Raji (cell line): Measurements from ENCODE around the gene SLC24A4.

Experiments used
- POLR2A ChIP-seq: IDR thresholded peaks from 2 replicates; pipeline ENCODE4 v1.6.1; 2011; ENCODE audit warnings: low read depth, low read length, control low read depth; ENCODE audit not compliant: insufficient read depth

The SLC24A4 gene

DNA sequence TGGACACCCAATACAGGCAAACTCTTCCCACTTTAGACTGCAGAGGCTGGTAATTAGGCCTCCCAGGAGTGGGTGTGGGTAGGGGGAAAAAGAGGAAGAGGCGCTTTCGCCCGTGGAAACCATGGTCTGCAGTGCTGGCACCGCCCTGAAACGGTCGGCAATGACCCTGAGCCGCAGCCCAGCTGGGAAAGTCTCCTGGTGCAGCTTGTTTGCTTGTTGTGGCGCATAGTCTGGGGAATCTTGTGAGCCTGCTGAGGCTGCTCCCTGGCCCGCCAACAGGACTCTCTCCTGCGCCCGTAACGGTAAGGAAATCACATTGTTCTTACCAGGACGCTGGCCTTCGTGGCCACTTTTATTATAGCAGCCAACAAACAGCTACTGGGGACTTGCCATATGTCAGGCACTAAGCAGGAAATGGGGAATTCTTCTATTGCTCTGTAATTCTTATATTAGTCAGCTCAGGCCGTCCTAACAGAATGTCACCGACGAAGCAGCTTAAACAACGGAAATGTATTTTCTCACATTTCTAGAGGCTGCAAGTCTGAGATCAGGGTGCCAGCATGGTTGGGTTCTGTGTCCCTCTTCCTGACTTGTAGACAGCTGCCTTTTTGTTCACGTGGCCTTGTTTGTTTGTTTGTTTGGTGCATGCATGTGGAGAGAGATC is 138.1 kb downstream of the SLC24A4 start:
- no peak for TF ChIP-seq POLR2A

DNA sequence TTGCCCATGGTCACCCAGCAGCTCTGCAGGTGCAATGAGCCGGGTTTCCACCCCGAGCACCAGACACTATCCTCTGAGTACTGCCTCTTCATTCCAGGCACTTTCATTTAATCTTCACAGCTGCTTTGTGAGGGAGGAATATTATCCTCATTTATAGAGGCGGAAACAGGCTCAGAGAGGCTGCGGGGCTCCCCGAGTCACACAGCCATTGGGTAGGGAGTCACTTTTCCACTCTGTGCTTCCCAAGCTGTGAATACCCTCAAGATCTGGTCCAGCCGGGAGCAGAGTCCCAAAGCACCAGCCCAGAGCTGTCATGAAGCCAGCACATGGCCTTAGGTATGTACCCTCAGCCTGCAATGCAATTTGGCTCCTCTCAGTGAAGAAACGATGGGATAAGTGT is 138.9 kb downstream of the SLC24A4 start:
- no peak for TF ChIP-seq POLR2A

DNA sequence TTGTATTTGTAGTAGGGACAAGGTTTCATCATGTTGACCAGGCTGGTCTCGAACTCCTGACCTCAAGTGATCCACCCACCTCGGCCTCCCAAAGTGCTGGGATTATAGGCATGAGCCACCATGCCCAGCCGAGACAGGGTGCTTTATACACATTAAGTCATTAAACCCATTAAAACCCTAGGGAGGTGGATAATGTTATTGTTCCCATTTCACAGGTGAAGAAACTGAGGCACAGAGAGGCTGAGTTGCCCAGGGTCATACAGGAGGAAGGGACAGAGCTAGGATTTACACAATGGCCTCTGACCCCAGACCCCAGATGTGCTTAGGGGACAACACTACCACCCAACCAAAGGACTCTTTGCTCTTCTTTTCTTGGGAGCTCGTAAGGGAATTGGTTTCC is 139.6 kb downstream of the SLC24A4 start:
- no peak for TF ChIP-seq POLR2A

DNA sequence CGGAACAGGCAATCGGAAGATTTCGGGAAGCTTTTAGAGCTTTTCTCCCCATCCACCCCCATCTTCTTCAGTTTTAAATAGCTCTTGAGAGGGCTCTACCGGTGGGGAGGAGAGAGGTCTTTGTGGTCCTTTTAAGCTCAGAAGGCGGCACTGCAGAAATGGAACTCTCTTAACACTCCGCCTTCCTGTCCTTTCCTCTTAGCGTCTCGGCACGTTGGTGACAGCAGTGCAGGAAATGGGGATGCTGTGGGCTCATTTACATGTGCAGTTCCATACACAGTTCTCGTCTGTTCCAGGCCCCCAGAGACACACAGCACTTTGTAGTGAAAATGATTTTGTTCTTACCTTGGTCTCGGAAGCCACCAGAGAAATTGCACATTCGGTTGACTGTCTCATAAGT is 140.2 kb downstream of the SLC24A4 start:
- TF ChIP-seq POLR2A = no peak

DNA sequence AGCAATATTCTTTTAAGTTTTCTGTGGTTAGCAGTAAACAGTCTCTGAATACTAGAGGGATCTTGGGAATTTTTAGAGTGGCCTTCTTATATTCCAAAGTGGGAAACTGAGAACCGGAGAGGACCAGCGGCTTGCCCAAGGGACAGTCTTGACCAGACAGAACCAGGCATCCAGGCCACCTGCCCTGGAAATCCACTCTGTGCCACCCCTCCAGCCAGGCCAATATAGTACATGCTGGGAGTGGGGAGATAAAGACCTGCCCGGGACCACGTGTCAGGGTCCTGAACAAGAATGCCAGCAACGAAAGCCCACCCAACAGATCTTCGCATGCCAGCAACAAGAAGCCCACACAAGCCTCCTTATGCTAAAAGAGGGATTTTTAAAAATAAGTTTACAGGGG is 141.2 kb downstream of the SLC24A4 start:
- TF ChIP-seq POLR2A = no peak

DNA sequence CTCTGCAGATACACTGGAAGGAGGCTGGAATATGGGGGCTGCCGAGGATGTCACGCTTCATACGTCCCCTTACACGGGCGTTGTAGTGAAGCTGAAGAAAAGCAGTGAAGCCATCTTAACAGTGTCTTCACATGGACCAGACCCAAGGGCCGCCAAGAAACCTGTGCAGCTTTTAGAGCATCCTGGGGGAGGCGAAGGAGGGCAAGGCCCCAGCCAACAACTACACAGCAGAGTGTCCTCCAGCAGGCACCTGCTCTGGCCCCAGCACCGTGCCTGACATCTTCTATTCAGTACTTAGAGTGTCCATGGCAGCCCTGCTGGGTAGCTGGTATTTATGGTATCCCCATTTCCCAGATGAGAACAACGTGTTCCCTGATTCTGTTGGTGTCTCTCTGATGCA is 141.8 kb downstream of the SLC24A4 start:
- TF ChIP-seq POLR2A = no peak

DNA sequence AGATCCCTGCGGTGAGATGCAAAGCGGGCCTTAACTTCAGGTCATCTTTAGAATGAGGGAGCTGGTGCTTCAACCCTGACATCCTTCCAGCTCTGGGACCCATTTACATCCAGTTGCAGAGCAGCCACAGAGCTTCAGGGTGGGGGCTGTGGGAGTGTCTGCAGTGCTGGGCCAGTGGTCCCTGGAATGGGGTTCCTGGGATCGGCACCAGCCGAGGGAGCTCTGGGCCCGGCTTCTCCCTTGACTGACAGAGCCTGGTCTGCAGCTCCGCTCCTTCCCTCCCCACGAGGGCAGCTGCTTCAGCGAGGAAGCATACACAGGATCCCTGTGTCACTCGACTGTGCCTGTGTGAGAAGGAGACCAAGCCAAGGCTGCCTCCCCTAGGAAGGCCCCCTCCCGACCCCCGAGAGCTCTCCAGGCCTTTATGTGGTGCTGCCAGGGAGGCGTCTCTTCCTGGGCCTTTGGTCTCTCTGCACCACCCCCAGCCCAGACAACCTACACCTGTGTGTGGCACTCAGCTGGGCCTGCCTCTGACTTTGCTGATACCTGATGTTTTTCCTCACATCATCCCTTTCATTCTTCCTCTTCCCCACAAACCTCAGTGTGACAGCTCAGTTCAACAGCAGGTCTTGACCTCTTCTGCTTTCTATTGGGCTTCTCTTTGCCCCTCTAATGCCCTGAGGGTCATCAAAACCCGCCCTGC is 142.5 kb downstream of the SLC24A4 start:
- no peak for TF ChIP-seq POLR2A

DNA sequence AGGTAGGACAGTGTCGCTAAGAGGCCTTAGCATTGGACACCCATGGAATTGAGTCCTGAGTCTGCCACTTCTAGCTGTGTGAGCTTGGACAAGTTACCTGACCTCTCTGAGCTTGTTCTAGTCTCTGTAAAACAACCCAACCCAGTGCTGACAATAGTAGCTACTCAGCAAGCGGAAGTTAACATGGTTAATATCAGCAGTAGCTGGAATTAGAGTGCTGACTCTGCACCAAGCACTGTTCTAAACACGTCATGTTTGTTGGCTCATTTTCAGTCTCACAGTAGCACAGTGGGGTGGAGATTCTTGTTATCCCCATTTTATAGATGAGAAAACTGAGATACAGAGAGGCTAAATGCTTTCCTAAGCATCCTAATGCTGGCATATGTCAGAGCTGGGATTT is 143.1 kb downstream of the SLC24A4 start:
- TF ChIP-seq POLR2A = no peak

DNA sequence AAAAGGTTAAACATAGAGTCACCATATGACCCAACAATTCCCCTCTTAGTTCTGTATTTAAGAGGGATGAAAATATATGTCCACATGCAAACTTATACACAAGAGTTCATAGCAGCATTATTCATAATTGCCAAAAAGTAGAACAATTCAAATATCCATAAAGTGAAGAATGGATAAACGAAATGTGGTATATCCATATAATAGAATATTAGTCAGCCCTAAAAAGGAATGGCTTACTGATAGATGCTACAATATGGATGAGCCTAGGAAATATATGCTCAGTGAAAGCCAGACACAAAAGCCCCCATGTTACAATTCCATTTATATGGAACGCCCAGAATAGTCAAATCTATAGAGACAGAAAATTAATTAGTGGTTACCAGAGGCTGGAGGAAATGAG is 146.6 kb downstream of the SLC24A4 start:
- no peak for TF ChIP-seq POLR2A

DNA sequence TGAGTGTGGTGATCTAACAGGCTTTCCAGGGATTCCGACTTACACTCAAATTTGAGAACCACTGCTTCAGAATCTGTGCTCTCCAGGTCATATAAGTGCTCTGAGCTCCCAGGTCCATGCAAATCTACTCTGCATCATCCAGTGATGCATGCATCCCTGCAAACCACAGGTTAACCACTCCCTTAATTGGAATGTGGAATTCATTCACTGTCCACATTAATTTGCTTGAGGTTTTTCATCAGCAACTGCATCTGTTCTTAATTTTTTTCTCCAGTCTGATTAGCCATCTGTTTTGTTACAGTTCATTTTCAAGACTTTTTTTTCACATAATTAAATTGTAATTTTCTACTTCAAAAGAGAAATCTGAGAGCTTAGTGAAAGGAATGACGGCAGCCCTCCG is 147.2 kb downstream of the SLC24A4 start:
- TF ChIP-seq POLR2A = no peak

DNA sequence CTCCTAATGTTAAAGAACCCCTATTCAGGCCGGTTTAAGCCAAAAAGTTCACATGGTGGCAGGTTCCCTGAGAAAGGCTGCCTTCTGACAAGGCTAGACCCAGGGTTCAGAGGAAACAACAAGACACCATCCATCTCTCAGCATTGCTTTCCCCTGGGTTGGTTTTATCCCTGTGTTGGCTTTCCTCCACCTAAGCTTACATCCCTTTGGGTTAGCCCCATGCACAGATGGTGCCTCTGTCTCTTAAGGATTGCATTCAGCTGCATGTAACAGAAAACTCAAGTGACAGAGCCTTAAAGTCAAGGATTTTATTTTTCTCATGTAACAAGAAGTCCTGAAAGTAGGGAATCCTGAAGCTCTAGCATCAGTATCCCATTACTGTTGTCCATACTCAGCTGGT is 147.8 kb downstream of the SLC24A4 start:
- TF ChIP-seq POLR2A = no peak

DNA sequence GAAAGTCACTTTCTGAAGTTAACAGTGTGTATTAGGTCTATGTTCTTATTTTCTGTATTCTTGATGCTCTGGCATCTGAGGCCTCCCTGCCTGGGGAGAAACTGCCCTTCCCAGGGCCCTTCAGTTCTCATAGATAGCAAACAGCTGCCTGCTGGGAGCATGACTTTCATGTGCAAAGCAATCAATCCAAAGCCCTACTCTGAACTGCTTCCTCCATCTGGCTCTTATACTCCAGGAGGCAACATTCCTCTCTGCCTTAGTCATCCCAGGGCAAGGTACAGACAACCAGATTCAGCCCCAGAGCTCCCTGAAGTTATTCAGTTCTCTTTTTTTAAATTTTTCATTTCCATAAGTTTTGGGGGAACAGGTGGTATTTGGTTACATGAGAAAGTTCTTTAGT is 149.0 kb downstream of the SLC24A4 start:
- TF ChIP-seq POLR2A = no peak

DNA sequence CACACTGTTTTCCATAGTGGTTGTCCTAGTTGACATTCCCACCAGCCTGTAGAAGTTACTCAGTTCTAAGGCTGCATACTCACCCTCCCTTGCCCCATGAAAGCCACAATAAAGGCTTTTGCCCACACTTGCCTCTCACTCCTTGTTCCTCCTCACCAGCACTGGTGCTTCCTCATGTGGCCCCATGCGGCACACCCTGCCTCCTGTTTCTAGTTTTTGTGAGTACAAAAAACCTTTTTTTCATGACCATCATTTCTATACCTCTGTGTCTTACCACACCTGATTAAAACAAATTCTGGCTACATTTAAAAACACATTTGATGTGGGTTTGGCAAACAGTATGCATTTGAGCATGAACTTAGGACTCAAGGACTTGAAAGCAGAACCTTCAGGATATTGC is 149.9 kb downstream of the SLC24A4 start:
- no peak for TF ChIP-seq POLR2A

DNA sequence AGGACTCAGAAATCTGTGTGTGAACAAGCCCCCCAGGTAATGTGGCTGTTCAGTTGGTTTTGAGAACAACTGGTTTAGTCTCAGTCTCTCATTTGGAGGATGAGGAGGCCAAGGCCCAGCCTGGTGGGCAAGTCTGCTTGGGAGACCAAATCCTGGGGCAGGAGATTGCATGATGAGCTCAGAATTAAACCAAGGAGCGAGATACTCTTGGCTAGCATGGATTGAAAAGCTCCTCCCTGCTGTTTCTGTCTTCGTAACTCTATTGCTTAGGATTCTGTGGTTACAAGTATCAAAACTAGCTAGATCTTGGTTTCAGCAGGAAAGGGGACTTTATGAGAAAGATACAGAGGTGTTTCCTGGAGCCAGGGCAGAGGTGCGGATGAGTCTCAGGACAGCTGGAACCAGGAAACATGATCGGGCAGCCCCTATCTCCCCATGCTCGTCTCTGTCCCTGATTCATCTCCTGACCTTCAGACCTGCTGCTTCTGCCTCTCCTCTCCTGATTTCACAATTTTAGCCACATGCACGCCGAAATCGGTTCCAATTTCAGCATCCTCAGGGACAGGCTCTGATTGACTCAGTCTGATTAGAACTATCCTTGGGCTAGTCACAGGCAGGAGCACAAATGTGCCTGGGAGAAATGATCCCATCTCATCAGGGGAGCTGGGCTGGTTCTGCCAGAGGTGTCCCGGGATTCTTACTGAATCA is 150.4 kb downstream of the SLC24A4 start:
- no peak for TF ChIP-seq POLR2A

DNA sequence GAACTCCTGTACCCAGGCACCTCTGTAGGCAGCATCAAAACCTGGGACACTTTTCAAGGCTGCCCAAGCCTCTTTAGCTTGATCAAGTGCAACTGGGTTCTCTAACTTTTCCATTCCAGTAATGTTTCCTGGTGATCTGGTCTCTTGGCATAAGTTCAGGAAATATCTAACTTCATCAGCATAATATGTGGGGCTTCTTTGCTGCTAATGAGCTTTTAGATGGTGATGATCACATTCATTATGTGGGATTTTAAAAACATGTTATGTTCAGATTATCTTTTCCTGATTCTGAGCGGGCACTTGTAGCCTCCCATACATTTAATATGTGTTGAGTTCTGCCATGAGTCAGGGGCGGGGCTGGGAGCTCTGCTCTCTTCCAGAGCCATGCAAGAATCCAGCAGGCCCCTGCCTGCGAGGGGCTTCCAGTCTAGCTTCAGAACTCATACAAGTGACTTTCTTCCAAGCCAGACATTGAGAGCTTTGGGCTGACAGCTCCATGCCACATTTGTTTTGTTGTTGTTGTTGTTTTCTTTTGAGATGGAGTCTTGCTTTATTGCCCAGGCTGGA is 151.1 kb downstream of the SLC24A4 start:
- no peak for TF ChIP-seq POLR2A

DNA sequence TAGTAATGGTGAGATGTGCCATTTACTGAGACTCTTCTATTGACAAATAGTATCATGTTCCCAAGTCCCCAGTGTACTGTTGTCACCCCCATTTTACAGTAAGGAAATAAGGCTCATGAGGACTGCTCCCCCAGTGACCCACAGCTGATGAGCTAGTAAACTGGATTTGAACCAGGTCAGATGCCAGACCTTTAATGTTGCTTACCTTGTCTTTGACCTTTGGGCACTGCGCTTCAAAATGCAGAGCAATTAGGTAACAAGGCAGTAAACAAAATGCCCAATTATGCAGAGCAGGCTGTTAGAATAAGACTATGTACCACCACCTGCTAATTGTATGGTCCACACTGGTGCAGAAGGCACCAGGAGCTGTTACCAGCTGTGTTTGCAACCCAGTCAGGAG is 152.1 kb downstream of the SLC24A4 start:
- TF ChIP-seq POLR2A = no peak
